ENCODE measurements around the gene POC1A.
"Not testable (repeated sequence)": the region's sequence is repeated elsewhere in the genome, so short reads cannot be mapped to it uniquely, and the experiment has no call there.

POC1A gene

GRCh38 chr3:52153389-52154096 is 680 bp downstream of the POC1A start:
- in situ Hi-C loops (cut with MboI; ENCODE audit: low sequenced_read_pairs): no loop called here

GRCh38 chr3:52151991-52152390 is 2.2 kb downstream of the POC1A start:
- in situ Hi-C loops (cut with MboI; ENCODE audit: low sequenced_read_pairs): not testable (repeated sequence)

GRCh38 chr3:52150860-52151259 is 3.4 kb downstream of the POC1A start:
- in situ Hi-C loops (cut with MboI; ENCODE audit: low sequenced_read_pairs): no loop called here

GRCh38 chr3:52150357-52150756 is 3.9 kb downstream of the POC1A start:
- in situ Hi-C loops (cut with MboI; ENCODE audit: low sequenced_read_pairs): no loop called here

- in situ Hi-C loops (cut with MboI; ENCODE audit: low sequenced_read_pairs): no loop called here
These were observed 4.5 kb downstream of the POC1A start for GRCh38 chr3:52149726-52150125.

- in situ Hi-C loops (cut with MboI; ENCODE audit: low sequenced_read_pairs): no loop called here
These were observed 5.2 kb downstream of the POC1A start for GRCh38 chr3:52149021-52149420.

GRCh38 chr3:52147804-52148203 is 6.4 kb downstream of the POC1A start:
- in situ Hi-C loops (cut with MboI; ENCODE audit: low sequenced_read_pairs): no loop called here

GRCh38 chr3:52146811-52147210 is 7.4 kb downstream of the POC1A start:
- in situ Hi-C loops (cut with MboI; ENCODE audit: low sequenced_read_pairs): no loop called here

- in situ Hi-C loops (cut with MboI; ENCODE audit: low sequenced_read_pairs): no loop called here
These were observed 8.0 kb downstream of the POC1A start for GRCh38 chr3:52146189-52146588.

GRCh38 chr3:52145736-52146110 is 8.5 kb downstream of the POC1A start:
- in situ Hi-C loops (cut with MboI; ENCODE audit: low sequenced_read_pairs): no loop called here

GRCh38 chr3:52144796-52145735 is 9.2 kb downstream of the POC1A start:
- in situ Hi-C loops (cut with MboI; ENCODE audit: low sequenced_read_pairs): no loop called here

- in situ Hi-C loops (cut with MboI; ENCODE audit: low sequenced_read_pairs): no loop called here
These were observed 10.0 kb downstream of the POC1A start for GRCh38 chr3:52144034-52144795.

- in situ Hi-C loops (cut with MboI; ENCODE audit: low sequenced_read_pairs): no loop called here
These were observed 10.6 kb downstream of the POC1A start for GRCh38 chr3:52143616-52144015.

GRCh38 chr3:52143156-52143555 is 11.1 kb downstream of the POC1A start:
- in situ Hi-C loops (cut with MboI; ENCODE audit: low sequenced_read_pairs): no loop called here

GRCh38 chr3:52141751-52142150 is 12.5 kb downstream of the POC1A start:
- in situ Hi-C loops (cut with MboI; ENCODE audit: low sequenced_read_pairs): no loop called here

GRCh38 chr3:52140769-52141168 is 13.5 kb downstream of the POC1A start:
- in situ Hi-C loops (cut with MboI; ENCODE audit: low sequenced_read_pairs): no loop called here

- in situ Hi-C loops (cut with MboI; ENCODE audit: low sequenced_read_pairs): no loop called here
These were observed 14.2 kb downstream of the POC1A start for GRCh38 chr3:52140000-52140399.

- in situ Hi-C loops (cut with MboI; ENCODE audit: low sequenced_read_pairs): no loop called here
These were observed 16.9 kb downstream of the POC1A start for GRCh38 chr3:52137311-52137710.

GRCh38 chr3:52136513-52136912 is 17.7 kb downstream of the POC1A start:
- in situ Hi-C loops (cut with MboI; ENCODE audit: low sequenced_read_pairs): no loop called here

GRCh38 chr3:52135332-52135731 is 18.9 kb downstream of the POC1A start:
- in situ Hi-C loops (cut with MboI; ENCODE audit: low sequenced_read_pairs): no loop called here

GRCh38 chr3:52134761-52135160 is 19.5 kb downstream of the POC1A start:
- in situ Hi-C loops (cut with MboI; ENCODE audit: low sequenced_read_pairs): no loop called here

All from HL-60/S4 treated with retinoic acid at 250 ng/mL for 4 days and 3 days (cell line).